ENCODE results near the gene ADCY7. TPM values are rescaled to one million over a fixed set of nuclear protein-coding genes. Genes with fewer than 3 reads are reported as not detected.
"Not testable (repeated sequence)": the region's sequence is repeated elsewhere in the genome, so short reads cannot be mapped to it uniquely, and the experiment has no call there.

Gene ADCY7
- polyA plus RNA-seq, 1 donor from 2014 or later: 40.6 TPM

GRCh38 chr16:50326835-50327465, 60.6 kb downstream of the ADCY7 start:
- peaks cover 13 to 25% (median 18%) of the 10 kb centered on the region in 3 donors for H3K4me1 Mint-ChIP-seq
- H3K27ac Mint-ChIP-seq: peak overlapping the region; percentile 6 to 90 (median 61)
- no peaks in the 10 kb centered on the region for H3K9me3 Mint-ChIP-seq
- peak overlapping the region in 1 of 4 donors; percentile 46 for H3K4me3 Mint-ChIP-seq
- peaks cover 7% of the 10 kb centered on the region for H3K36me3 Mint-ChIP-seq
- no peaks in the 10 kb centered on the region for H3K27me3 Mint-ChIP-seq

GRCh38 chr16:50329446-50330189, 63.3 kb downstream of the ADCY7 start:
- Mint-ChIP-seq H3K36me3 (peaks cover 15% of the 10 kb centered on the region), H3K4me1 (peaks cover 11 to 30% (median 18%) of the 10 kb centered on the region in 3 donors), H3K9me3 (no peaks in the 10 kb centered on the region), H3K4me3 (peak overlapping the region in 2 of 4 donors; percentile 69 to 86), H3K27ac (peak overlapping the region in 2 of 3 donors; percentile 33 to 90), H3K27me3 (no peaks in the 10 kb centered on the region)

- H3K27me3 Mint-ChIP-seq: no peaks in the 10 kb centered on the region
- H3K9me3 Mint-ChIP-seq: no peaks in the 10 kb centered on the region
- H3K4me1 Mint-ChIP-seq: peaks cover 14 to 38% (median 18%) of the 10 kb centered on the region in 3 donors
- peak overlapping the region in 1 of 3 donors; percentile 62 for H3K27ac Mint-ChIP-seq
- no peak overlapping the region for H3K4me3 Mint-ChIP-seq
- peaks cover 15% of the 10 kb centered on the region for H3K36me3 Mint-ChIP-seq
These were observed 65.2 kb downstream of the ADCY7 start for GRCh38 chr16:50331570-50331969.

- Mint-ChIP-seq H3K9me3 (no peaks in the 10 kb centered on the region), H3K27me3 (no peaks in the 10 kb centered on the region), H3K4me3 (no peak overlapping the region), H3K27ac (peak overlapping the region in 1 of 3 donors; percentile 2), H3K4me1 (peaks cover 10 to 34% (median 11%) of the 10 kb centered on the region in 3 donors), H3K36me3 (peaks cover 14% of the 10 kb centered on the region)
These were observed 66.2 kb downstream of the ADCY7 start for GRCh38 chr16:50332599-50332998.

GRCh38 chr16:50334106-50334975, 68.0 kb downstream of the ADCY7 start:
- Mint-ChIP-seq H3K9me3 (no peaks in the 10 kb centered on the region), H3K4me1 (peaks cover 18 to 44% (median 19%) of the 10 kb centered on the region in 3 donors), H3K27ac (peak overlapping the region in 1 of 3 donors; percentile 95), H3K4me3 (peak overlapping the region in 2 of 4 donors; percentile 43 to 58), H3K36me3 (peaks cover 14% of the 10 kb centered on the region), H3K27me3 (no peaks in the 10 kb centered on the region)

DNA sequence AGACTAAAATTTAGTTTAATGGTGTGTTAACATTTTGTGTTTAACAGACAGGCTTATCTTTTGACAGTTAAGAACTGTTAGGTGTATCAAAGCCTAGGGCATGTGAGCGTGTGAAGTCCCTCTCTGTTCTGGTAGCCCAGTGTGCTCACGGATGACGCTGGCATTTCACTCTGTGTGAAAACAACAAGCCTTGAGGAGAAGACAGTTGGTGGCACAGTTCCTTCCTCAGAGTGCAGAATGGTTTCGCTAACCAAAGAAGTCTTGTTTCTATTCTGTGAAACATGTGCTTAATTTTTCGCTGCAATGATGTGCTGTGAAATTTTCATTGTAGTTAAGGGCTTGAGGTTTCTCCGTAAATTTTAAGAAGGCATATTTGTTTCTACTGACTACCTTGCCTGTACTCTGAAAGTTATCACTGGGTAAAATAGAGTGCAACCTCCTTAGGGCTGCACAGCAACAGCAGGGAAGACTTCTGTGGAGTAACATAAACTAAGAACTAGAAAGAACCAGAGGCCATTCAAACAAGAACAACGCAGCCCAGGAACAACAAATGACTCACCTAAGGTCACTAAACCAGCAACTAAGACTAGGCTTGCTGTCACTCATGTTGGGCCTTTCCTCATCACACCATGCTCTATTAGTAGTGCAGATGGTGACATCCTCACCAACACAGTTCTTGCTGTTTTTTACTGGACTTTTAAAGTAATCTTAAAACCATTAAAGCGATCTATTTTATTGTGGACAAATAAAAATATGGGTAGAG, 69.0 kb downstream of the ADCY7 start:
- H3K27ac Mint-ChIP-seq: peak overlapping the region; percentile 50 to 95 (median 65)
- no peaks in the 10 kb centered on the region for H3K27me3 Mint-ChIP-seq
- peaks cover 14 to 37% (median 16%) of the 10 kb centered on the region in 3 donors for H3K4me1 Mint-ChIP-seq
- no peaks in the 10 kb centered on the region for H3K9me3 Mint-ChIP-seq
- peaks cover 12% of the 10 kb centered on the region for H3K36me3 Mint-ChIP-seq
- peak overlapping the region in 2 of 4 donors; percentile 1 to 38 for H3K4me3 Mint-ChIP-seq

- Mint-ChIP-seq H3K27me3 (no peaks in the 10 kb centered on the region), H3K36me3 (peaks cover 13% of the 10 kb centered on the region), H3K4me1 (peaks cover 13 to 32% (median 15%) of the 10 kb centered on the region in 3 donors), H3K9me3 (no peaks in the 10 kb centered on the region), H3K27ac (peak overlapping the region in 1 of 3 donors; percentile 80), H3K4me3 (peak overlapping the region in 1 of 4 donors; percentile 73)
These were observed 70.5 kb downstream of the ADCY7 start for GRCh38 chr16:50336884-50337283.

DNA sequence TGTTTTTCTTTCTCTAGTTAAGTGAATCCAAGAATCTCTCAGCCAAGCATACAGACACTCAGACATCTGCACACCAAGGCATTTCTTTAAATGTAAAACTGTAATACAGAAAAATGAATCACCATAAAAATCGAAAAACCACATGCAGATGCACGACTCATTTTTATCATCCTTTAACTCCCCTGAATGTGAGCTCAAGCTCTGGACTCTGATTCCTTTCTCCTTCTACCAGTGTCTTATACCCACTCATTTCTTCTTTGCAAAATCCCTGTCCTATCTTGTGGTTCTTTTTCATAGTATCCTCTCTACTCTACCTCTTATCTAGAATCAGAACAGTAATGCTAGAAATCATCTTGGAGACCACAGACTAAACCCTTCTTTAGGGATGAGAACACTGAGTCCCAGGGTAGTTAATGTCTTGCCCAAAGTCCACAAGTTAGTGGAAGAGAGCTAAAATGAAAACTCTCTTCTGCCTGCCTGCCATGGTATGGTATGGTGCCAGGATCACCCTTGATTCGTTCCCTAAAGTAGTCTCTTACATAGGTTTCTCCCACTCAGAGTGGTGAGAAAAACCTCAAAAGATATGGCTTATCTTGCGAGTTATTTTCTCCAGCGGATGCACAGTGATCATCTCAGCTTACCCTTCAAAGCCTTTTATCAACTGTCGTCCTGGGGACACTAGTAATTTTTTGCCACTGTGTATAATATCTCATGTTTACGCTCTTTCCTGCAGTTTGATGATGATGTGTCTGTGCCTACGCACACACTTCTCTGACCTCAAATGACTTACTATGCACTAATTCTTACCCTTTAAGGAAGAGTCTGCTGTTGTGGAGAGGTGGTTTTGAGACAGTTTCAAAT, 72.2 kb downstream of the ADCY7 start:
- peak overlapping the region in 2 of 4 donors; percentile 53 to 55 for H3K4me3 Mint-ChIP-seq
- peak overlapping the region in 1 of 3 donors; percentile 80 for H3K27ac Mint-ChIP-seq
- H3K4me1 Mint-ChIP-seq: peaks cover 13 to 29% (median 15%) of the 10 kb centered on the region in 3 donors
- peaks cover 10% of the 10 kb centered on the region for H3K36me3 Mint-ChIP-seq
- no peaks in the 10 kb centered on the region for H3K9me3 Mint-ChIP-seq
- H3K27me3 Mint-ChIP-seq: no peaks in the 10 kb centered on the region

DNA sequence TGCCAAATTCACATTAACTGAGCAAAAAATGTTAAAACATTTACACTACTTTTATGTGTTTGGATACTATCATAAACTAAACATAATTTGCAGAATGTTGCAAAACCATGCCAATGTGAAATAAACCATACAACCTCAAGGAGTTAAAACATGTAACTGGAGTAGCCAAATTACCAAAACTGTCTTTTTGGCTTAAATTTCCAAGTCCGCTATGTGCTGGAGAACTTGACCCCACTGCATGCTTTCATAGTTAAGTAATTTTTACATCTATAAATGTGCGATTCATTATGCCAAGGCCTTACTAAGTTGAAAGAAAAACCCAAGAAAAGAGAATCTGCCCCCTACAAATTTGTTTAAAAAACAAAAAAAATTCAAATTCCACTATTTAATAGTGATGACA, 74.2 kb downstream of the ADCY7 start:
- peaks cover 13 to 17% (median 13%) of the 10 kb centered on the region in 3 donors for H3K4me1 Mint-ChIP-seq
- H3K27ac Mint-ChIP-seq: no peak overlapping the region
- H3K4me3 Mint-ChIP-seq: no peak overlapping the region
- H3K36me3 Mint-ChIP-seq: peaks cover 9% of the 10 kb centered on the region
- no peaks in the 10 kb centered on the region for H3K9me3 Mint-ChIP-seq
- no peaks in the 10 kb centered on the region for H3K27me3 Mint-ChIP-seq

DNA sequence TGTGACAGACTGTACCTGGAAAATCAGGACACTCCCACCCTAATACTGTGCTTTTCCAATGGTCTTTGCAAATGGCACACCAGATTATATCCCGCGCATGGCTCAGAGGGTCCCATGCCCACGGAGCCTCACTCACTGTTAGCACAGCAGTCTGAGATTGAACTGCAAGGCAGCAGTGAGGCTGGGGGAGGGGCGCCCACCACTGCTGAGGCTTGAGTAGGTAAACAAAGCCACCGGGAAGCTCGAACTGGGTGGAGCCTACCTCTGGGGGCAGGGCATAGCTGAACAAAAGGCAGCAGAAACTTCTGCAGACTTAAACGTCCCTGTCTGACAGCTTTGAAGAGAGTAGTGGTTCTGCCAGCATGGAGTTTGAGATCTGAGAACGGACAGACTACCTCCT, 77.2 kb downstream of the ADCY7 start:
- not testable (repeated sequence) for H3K4me3 Mint-ChIP-seq, H3K9me3 Mint-ChIP-seq, H3K27me3 Mint-ChIP-seq, H3K27ac Mint-ChIP-seq
- Mint-ChIP-seq H3K4me1 (peaks cover 4 to 20% (median 7%) of the 10 kb centered on the region in 3 donors), H3K36me3 (peaks cover 12% of the 10 kb centered on the region)

- H3K9me3 Mint-ChIP-seq, H3K4me3 Mint-ChIP-seq, H3K27me3 Mint-ChIP-seq, H3K27ac Mint-ChIP-seq: not testable (repeated sequence)
- Mint-ChIP-seq H3K4me1 (peaks cover 2 to 18% (median 3%) of the 10 kb centered on the region in 3 donors), H3K36me3 (peaks cover 16% of the 10 kb centered on the region)
These were observed 78.9 kb downstream of the ADCY7 start for GRCh38 chr16:50345210-50345609.

DNA sequence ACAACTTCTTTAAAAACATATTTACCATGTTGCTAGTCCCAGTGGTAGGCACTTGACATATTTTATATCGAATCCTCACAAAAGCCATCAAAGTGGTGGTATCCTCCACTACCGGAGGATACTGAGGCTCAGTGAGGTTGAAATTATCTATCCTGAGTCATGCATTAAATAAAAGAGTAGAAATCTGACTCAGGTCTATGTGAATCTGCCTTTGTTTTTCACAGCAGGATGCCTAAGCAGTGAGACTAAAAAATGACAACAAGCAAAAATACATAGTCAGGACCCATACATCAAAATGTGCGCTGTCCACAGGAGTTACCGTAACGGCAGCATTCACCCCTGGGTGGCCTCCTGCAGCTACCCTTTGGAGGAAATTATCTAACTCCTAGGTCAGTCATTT, 84.8 kb downstream of the ADCY7 start:
- peaks cover 2 to 19% (median 12%) of the 10 kb centered on the region in 3 donors for H3K4me1 Mint-ChIP-seq
- no peak overlapping the region for H3K4me3 Mint-ChIP-seq
- peaks cover 2 to 3% (median 2%) of the 10 kb centered on the region in 3 donors for H3K9me3 Mint-ChIP-seq
- no peak overlapping the region for H3K27ac Mint-ChIP-seq
- no peaks in the 10 kb centered on the region for H3K27me3 Mint-ChIP-seq
- H3K36me3 Mint-ChIP-seq: peaks cover 10% of the 10 kb centered on the region

GRCh38 chr16:50351952-50352351, 85.6 kb downstream of the ADCY7 start:
- H3K27me3 Mint-ChIP-seq: no peaks in the 10 kb centered on the region
- H3K27ac Mint-ChIP-seq: no peak overlapping the region
- no peak overlapping the region for H3K4me3 Mint-ChIP-seq
- H3K36me3 Mint-ChIP-seq: peaks cover 10% of the 10 kb centered on the region
- H3K4me1 Mint-ChIP-seq: peaks cover 2 to 16% (median 12%) of the 10 kb centered on the region in 3 donors
- H3K9me3 Mint-ChIP-seq: peaks cover 2 to 3% (median 2%) of the 10 kb centered on the region in 3 donors
